ENCODE data around the gene LSM7. TPM values are rescaled to one million over a fixed set of nuclear protein-coding genes. Genes with fewer than 3 reads are reported as not detected.
A peak's percentile ranks its signal among the peaks of the same experiment; 100 is the strongest.

LSM7 gene
- total and polyA plus RNA-seq, 8 donors = 59.3 to 104 (median 96.0) TPM

GRCh38 chr19:2305452-2306280, 22.7 kb downstream of the LSM7 start:
- Histone ChIP-seq H3K27me3 (peaks cover 39 to 99% of the 10 kb centered on the region in 2 donors), H3K4me1 (peaks cover 4 to 33% of the 10 kb centered on the region in 2 donors), H3K36me3 (no peaks in the 10 kb centered on the region), H3K4me3 (no peak overlapping the region), H3K9me3 (no peaks in the 10 kb centered on the region), H3K27ac (no peak overlapping the region)
- DNase-seq (no peak), ATAC-seq (no peak)
- TF ChIP-seq CTCF (IDR thresholded peaks at IDR 0.05) = no peak
- intact Hi-C loops (cut with DNase I) = no loop called here

GRCh38 chr19:2303211-2303798, 25.1 kb downstream of the LSM7 start:
- intact Hi-C loops (cut with DNase I) = no loop called here
- H3K27ac ChIP-seq = no peak overlapping the region
- DNase-seq (no peak), ATAC-seq (no peak)
- H3K4me3 ChIP-seq = no peak overlapping the region
- no peaks in the 10 kb centered on the region for H3K9me3 ChIP-seq
- TF ChIP-seq CTCF (IDR thresholded peaks at IDR 0.05) = no peak
- peaks cover 27 to 86% of the 10 kb centered on the region in 2 donors for H3K27me3 ChIP-seq
- no peaks in the 10 kb centered on the region for H3K36me3 ChIP-seq
- peaks cover 4 to 31% of the 10 kb centered on the region in 2 donors for H3K4me1 ChIP-seq

- Histone ChIP-seq H3K4me1 (peaks cover 4 to 26% of the 10 kb centered on the region in 2 donors), H3K36me3 (no peaks in the 10 kb centered on the region), H3K27ac (no peak overlapping the region), H3K4me3 (no peak overlapping the region), H3K27me3 (peaks cover 23 to 84% of the 10 kb centered on the region in 2 donors), H3K9me3 (no peaks in the 10 kb centered on the region)
- DNase-seq = peak in 2 of 4 donors; percentile 55 to 85
- intact Hi-C loops (cut with DNase I) = no loop called here
- no peak for TF ChIP-seq CTCF (IDR thresholded peaks at IDR 0.05)
- ATAC-seq = peak; percentile 52
Observed at GRCh38 chr19:2302319-2303210, 25.8 kb downstream of the LSM7 start.

GRCh38 chr19:2300533-2300932, 27.9 kb downstream of the LSM7 start:
- H3K36me3 ChIP-seq = peaks cover 0 to 6% of the 10 kb centered on the region in 2 donors
- ATAC-seq (no peak), DNase-seq (no peak)
- H3K4me3 ChIP-seq = no peak overlapping the region
- H3K27me3 ChIP-seq = peaks cover 12 to 77% of the 10 kb centered on the region in 2 donors
- no peak for TF ChIP-seq CTCF (IDR thresholded peaks at IDR 0.05)
- H3K9me3 ChIP-seq = no peaks in the 10 kb centered on the region
- no peak overlapping the region for H3K27ac ChIP-seq
- H3K4me1 ChIP-seq = peaks cover 4 to 22% of the 10 kb centered on the region in 2 donors
- intact Hi-C loops (cut with DNase I) = no loop called here

Measured in left lung (tissue), 10 donors.